Lower lobe of right lung (tissue), 2 donors: Measurements from ENCODE around the gene ADAMTS10. TPM values are rescaled to one million over a fixed set of nuclear protein-coding genes. Genes with fewer than 3 reads are reported as not detected.
A peak's percentile ranks its signal among the peaks of the same experiment; 100 is the strongest.

ENCODE experiments used
- ATAC-seq, 2 donors: fragments of 200-7000 bp; cut with Tn5 transposase; one replicate each; pipeline ENCODE4 v1.9.1; 2020 to 2022; ENCODE audit warnings: mild to moderate bottlenecking in 2 of 2, moderate library complexity in 2 of 2
- DNase-seq: peaks from one replicate; pipeline ENCODE4 v3.0.0-alpha.2; 2020
- H3K27ac ChIP-seq: fragments of 200-600 bp; one replicate; pipeline ENCODE4 v1.8.0; 2022
- H3K27me3 ChIP-seq: fragments of 200-600 bp; one replicate; pipeline ENCODE4 v1.8.0; 2022; ENCODE audit warnings: low read depth
- H3K36me3 ChIP-seq: fragments of 200-600 bp; one replicate; pipeline ENCODE4 v1.8.0; 2022; ENCODE audit warnings: mild to moderate bottlenecking
- H3K4me1 ChIP-seq: fragments of 200-600 bp; one replicate; pipeline ENCODE4 v1.8.0; 2022
- H3K4me3 ChIP-seq: fragments of 200-600 bp; one replicate; pipeline ENCODE4 v1.8.0; 2022; ENCODE audit warnings: mild to moderate bottlenecking
- H3K9me3 ChIP-seq: fragments of 200-600 bp; one replicate; pipeline ENCODE4 v1.8.0; 2022
- CTCF ChIP-seq: fragments of 200-600 bp; IDR thresholded peaks from one replicate; pipeline ENCODE4 v1.8.0; 2022; ENCODE audit warnings: antibody characterized with exemption, mild to moderate bottlenecking
- intact Hi-C: fragments of 100-400 bp; cut with DNase I; formaldehyde crosslinking; loops from one replicate; pipeline ENCODE4 v1.11.0; 2022
- long read RNA-seq: library from polyadenylated mRNA; unstranded; transcript quantifications from one replicate; pipeline ENCODE4 v2.0.0, GENCODE V29; 2021
- total RNA-seq: library from RNA; stranded (reverse); fragmentation: NEBNext Ultra II Directional; extraction: Animal tissue kit (Norgen Biotek cat#: 25700); gene quantifications from one replicate; pipeline ENCODE4 v1.2.1, GENCODE V29; 2021
- donor health status: DM: no; HTN: yes; CAD: no; lungs with severe emphysema.

ADAMTS10 gene
- 22.4 TPM for total RNA-seq
- long read RNA-seq, partial matches to known transcripts, result 9 of 20 reads
- long read RNA-seq, other reads (novel, unspliced or antisense), result 11 of 20 reads

DNA sequence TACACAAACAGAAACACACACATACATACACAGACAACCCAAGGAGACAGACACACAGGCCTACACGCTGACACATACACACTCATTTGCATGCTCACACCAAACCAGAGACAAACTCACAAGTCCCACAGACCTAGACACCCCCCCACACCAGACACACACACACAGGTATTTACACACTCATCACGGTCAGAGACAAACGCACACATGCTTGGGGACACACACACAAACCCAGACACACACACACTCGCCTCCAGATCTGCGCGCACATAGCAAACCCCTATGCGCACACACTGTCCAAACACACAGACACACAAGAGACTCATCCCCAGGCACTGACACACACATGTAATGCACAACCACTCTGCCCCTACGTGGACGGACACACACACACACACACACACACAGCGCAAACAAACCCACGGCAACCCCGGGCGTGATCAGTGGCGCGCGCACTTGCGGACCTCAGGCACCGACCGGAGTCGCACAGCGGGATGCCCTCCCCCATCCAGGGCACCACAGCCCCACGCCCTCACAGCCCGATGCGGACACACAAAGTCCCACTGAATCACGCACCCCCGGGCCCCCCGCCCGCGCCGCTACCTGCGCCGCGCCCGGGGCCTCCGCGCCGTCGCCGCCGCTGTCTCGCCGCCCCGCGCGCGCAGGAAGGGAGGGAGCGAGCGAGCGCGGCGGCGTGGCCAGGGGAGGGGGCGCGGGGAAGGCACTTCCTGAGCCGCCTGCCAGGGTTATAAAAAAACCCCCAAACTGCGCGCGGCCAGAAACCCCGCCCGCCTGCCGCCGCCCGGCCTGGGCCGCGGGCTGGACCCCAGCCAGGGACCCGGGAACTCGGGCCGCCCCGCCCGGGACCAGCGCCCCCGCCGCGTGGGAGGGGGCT is at the start of gene ADAMTS10:
TSS of gene ADAMTS10 (minus strand) at position 675 of the 895 bp plus-strand sequence. CDS start 5,005 bp downstream, outside the sequence.
- H3K27ac ChIP-seq, result peak within 1 kb of the TSS; percentile 82
- intact Hi-C loops, result no loop called here
- peak within 1 kb of the TSS; percentile 66 for H3K4me3 ChIP-seq
- ATAC-seq, result peak; percentile 20 to 50
- H3K4me1 ChIP-seq, result peaks cover 20% of the 10 kb centered on the region
- no peak for TF ChIP-seq CTCF
- no peaks in the 10 kb centered on the region for H3K36me3 ChIP-seq
- no peak for DNase-seq
- peaks cover 6% of the 10 kb centered on the region for H3K27me3 ChIP-seq
- H3K9me3 ChIP-seq, result no peaks in the 10 kb centered on the region

GRCh38 chr19:8659905-8660304 is 49.4 kb upstream of the ADAMTS10 start:
- DNase-seq (no peak), ATAC-seq (no peak)
- Histone ChIP-seq H3K27ac (no peak overlapping the region), H3K4me1 (peaks cover 4% of the 10 kb centered on the region), H3K36me3 (no peaks in the 10 kb centered on the region), H3K9me3 (no peaks in the 10 kb centered on the region), H3K27me3 (peaks cover 7% of the 10 kb centered on the region), H3K4me3 (no peak overlapping the region)
- TF ChIP-seq CTCF, result no peak
- intact Hi-C loops, result no loop called here

DNA sequence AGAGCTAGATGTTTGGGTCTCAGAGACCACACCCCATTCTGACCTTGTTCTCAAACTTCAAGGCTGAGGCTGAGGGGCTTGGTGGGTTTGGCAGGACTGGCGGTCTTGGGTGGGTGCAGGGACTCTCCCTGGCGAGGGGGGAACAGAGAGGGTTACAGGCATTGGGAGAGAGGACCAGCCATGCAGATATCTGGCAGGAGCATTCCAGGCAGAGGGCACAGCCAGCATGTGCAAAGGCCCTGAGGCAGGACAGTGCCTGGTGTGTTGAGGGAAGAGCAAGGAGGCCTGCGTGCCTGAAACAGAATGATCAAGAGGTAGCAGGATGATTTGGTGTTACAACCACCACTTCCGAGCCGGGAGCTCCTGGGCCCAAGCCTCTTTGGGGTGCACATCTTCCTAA is 47.4 kb upstream of the ADAMTS10 start:
- no peak for ATAC-seq
- no peaks in the 10 kb centered on the region for H3K36me3 ChIP-seq
- H3K4me3 ChIP-seq, result no peak overlapping the region
- H3K4me1 ChIP-seq, result peaks cover 11% of the 10 kb centered on the region
- no peak for TF ChIP-seq CTCF
- H3K27ac ChIP-seq, result no peak overlapping the region
- no peaks in the 10 kb centered on the region for H3K27me3 ChIP-seq
- no peak for DNase-seq
- intact Hi-C loops, result no loop called here
- H3K9me3 ChIP-seq, result no peaks in the 10 kb centered on the region

DNA sequence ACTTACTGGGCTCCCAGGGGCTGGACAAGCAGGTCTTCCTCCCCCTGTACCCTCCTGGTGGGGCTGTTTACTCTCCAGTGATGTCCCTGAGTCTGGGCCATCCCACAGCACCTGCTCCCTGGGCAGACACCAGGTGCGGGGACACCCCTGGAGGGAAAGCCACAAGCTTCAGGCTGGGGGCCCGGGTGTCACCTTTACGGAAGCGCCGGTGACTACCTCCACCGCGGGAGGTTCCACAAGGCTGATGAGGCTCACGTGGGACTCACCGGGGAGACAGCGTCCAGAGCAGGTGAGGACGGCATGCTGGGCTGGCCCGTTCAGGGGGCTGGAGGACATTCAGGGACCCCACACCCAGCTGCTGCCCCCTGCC is 44.8 kb upstream of the ADAMTS10 start:
- Histone ChIP-seq H3K27me3 (no peaks in the 10 kb centered on the region), H3K9me3 (no peaks in the 10 kb centered on the region), H3K4me1 (peaks cover 11% of the 10 kb centered on the region), H3K4me3 (no peak overlapping the region), H3K27ac (no peak overlapping the region), H3K36me3 (no peaks in the 10 kb centered on the region)
- intact Hi-C loops, result no loop called here
- no peak for DNase-seq
- ATAC-seq, result peak; percentile 29
- TF ChIP-seq CTCF, result no peak

GRCh38 chr19:8654591-8655339 is 44.2 kb upstream of the ADAMTS10 start:
- no peaks in the 10 kb centered on the region for H3K9me3 ChIP-seq
- intact Hi-C loops, result no loop called here
- TF ChIP-seq CTCF, result peak; percentile 98
- no peak overlapping the region for H3K27ac ChIP-seq
- H3K27me3 ChIP-seq, result no peaks in the 10 kb centered on the region
- H3K4me1 ChIP-seq, result peaks cover 11% of the 10 kb centered on the region
- ATAC-seq (peak; percentile 85 to 88), DNase-seq (peak; percentile 75)
- no peaks in the 10 kb centered on the region for H3K36me3 ChIP-seq
- H3K4me3 ChIP-seq, result peak overlapping the region; percentile 31
